Colon (tissue), 2 donors: ENCODE results near the gene CNEP1R1.
A peak's percentile ranks its signal among the peaks of the same experiment; 100 is the strongest.
"Not testable (repeated sequence)": the region's sequence is repeated elsewhere in the genome, so short reads cannot be mapped to it uniquely, and the experiment has no call there.

Source experiments
- FAIRE-seq: peaks from 2 replicates; lab custom pipeline; 2012; peaks lifted over from hg19 to GRCh38; lab: Jason Lieb, UNC
- donor health status: control.
- donor health status: control.

CNEP1R1 gene

DNA sequence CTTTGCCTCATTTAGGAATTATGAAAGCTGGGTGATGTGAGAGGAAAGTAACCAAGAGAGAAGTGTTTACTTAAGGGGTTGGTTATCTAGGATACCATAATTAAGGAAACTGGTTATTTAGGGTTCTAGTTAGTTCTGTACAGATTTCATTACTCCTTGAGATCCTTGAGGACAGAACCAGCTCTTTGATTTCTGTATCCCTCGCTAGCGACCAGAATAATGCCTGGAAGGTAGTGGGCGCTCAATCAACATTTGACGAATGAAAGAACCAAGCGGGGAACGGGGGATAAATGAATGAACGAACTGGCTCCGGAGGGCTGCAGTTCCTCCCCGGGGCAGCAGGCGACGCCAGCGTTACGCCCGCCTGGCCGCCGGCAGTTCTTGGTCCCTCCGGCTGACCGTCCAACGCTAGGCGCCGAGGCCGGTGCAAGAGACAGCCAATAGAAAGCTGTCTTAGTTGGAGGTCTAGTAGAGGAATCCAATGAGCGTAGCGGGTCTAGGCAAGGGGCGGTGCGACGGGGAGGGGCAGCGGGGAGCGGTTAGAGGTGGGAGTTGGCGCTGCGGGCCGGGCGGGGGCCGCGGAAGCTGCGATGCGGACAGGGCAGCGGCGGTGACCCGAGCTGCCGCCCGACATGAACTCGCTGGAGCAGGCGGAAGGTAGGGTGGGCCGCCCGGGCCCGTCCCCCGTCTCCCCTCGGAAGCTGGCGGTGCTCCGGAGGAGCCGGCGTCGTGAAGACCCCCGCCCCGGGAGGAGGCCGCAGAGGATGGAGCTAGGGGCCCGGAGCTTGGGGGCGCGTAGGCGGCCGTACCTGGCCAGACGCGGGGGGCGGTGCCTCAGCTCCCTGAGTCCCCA lies at the start of gene CNEP1R1:
Gene CNEP1R1, plus strand, starts transcription at position 542 of the 853 bp plus-strand sequence. Its CDS starts 91 bp downstream, at position 633.
- no peak for FAIRE-seq

GRCh38 chr16:49977427-49977826 lies 47.6 kb upstream of the CNEP1R1 start:
- no peak for FAIRE-seq

- FAIRE-seq, result peak; percentile 24
These were observed 46.3 kb upstream of the CNEP1R1 start for GRCh38 chr16:49978569-49979326.

DNA sequence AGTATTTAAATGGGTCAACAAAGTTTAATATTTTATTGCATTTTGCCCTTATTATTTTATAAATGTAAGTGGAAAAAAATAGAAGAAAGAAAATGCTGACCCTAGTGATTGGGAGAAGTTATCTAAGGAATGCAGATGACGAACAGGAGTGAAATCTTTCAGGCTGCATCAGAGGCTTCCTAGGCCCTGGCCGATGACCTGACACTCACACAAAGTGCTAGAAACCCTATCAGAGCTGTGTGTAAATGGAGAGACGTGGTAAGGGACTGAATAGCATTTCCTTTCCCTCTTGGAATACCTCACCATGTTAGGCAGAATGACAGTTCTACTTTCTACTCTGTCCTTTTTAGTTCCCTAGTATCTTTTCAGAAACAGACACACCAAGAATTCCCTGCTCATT lies 44.9 kb upstream of the CNEP1R1 start:
- no peak for FAIRE-seq

- FAIRE-seq, result no peak
These were observed 38.5 kb upstream of the CNEP1R1 start for GRCh38 chr16:49986351-49987124.

DNA sequence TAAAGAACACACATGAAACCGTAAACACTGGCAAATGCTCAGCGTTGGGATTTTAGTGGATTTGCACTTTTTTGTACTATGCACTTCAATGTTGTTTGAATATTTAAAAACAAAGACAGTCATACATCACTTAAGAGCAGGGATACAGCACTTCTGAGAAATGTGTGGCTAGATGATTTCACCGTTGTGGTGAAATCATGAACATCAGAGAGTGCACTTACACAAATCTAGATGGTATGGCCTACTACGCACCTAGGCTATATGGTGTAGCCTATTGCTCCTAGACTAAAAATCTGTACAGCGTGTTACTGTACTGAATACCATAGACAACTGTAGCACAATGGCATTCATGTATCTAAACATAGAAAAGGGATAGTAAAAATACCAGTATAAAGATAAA lies 37.6 kb upstream of the CNEP1R1 start:
- FAIRE-seq, result no peak

GRCh38 chr16:49992825-49993224 lies 32.2 kb upstream of the CNEP1R1 start:
- FAIRE-seq, result no peak

GRCh38 chr16:49993579-49993978 lies 31.4 kb upstream of the CNEP1R1 start:
- no peak for FAIRE-seq

GRCh38 chr16:49994006-49994405 lies 31.0 kb upstream of the CNEP1R1 start:
- FAIRE-seq, result no peak

GRCh38 chr16:49995720-49996119 lies 29.3 kb upstream of the CNEP1R1 start:
- FAIRE-seq, result no peak

- no peak for FAIRE-seq
These were observed 27.2 kb upstream of the CNEP1R1 start for GRCh38 chr16:49997721-49998251.

GRCh38 chr16:49998991-49999390 lies 26.0 kb upstream of the CNEP1R1 start:
- no peak for FAIRE-seq

- no peak for FAIRE-seq
These were observed 23.9 kb upstream of the CNEP1R1 start for GRCh38 chr16:50001144-50001543.

DNA sequence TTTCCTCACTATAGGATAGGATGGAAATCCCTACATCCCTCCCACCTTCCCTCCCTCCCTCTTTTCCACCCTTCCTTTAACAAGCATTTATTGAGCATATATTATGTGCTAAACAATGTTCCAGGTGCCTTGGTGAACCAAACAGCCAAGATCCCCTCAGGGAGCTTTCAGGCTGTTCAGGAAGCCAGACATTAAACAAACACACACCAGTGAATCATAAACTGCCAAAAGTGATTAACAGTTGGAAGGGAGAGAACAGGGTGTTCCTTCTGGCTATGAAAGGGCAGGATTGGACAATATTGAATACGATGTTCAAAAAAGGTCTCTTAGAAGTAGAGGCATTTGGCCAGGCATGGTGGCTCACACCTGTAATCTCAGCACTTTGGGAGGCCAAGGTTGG lies 22.8 kb upstream of the CNEP1R1 start:
- no peak for FAIRE-seq

DNA sequence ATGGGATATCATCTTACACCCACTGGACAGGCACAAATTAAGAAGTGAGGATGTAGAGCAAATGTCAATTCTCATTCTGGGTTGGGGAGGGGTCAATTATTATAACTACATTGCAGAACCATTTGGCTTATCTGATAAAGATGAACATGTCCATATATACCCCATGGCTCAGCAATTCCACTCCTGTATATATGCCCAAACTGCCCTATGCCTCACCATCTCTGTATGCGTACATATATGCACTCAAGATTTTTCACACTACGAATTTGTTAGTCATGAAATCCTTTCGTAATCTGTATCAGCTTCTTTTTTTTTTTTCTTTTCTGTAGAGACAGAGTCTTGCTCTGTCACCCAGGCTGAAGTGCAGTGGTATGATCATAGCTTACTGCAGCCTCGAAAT lies 20.8 kb upstream of the CNEP1R1 start:
- no peak for FAIRE-seq

DNA sequence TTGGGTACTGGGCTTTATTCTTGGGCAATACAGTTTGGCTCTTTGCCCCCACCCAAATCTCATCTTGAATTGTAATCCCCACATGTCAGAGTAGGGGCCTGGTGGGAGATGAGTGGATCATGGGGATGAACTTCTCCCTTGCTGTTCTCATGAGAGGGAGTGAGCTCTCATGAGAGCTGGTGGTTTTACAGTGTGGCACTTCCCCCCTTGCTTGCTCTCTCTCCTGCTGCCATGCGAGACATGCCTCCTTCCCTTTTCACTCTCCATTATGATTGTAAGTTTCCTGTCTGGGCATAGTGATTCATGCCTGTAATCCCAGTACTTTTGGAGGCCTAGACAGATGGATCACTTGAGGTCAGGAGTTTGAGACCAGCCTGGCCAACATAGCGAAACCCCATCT lies 18.1 kb upstream of the CNEP1R1 start:
- FAIRE-seq, result no peak

GRCh38 chr16:50007744-50008143 lies 17.3 kb upstream of the CNEP1R1 start:
- no peak for FAIRE-seq

GRCh38 chr16:50010212-50010611 lies 14.8 kb upstream of the CNEP1R1 start:
- no peak for FAIRE-seq

- FAIRE-seq, result no peak
These were observed 13.3 kb upstream of the CNEP1R1 start for GRCh38 chr16:50011707-50012106.

GRCh38 chr16:50012182-50012581 lies 12.8 kb upstream of the CNEP1R1 start:
- no peak for FAIRE-seq

DNA sequence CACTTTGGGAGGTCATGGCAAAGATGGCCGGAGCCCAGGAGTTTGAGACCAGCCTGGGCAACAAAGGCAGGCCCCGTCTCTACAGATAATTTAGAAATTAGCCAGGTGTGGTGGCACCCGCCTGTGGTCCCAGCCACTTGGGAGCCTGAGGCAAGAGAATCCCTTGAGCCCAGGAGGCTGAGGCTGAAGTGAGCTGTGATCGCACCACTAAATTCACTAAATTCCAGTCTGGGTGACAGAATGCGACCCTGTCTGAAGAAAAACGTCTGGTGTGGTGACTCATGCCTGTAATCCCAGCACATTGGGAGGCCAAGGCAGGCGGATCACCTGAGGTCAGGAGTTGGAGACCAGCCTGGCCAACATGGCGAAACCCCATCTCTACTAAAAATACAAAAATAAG lies 10.8 kb upstream of the CNEP1R1 start:
- FAIRE-seq, result not testable (repeated sequence)

- FAIRE-seq, result no peak
These were observed 9.4 kb upstream of the CNEP1R1 start for GRCh38 chr16:50015631-50016030.
